Stimulated activated CD4-positive, alpha-beta T cell treated with anti-CD3 and anti-CD28 coated beads, Interleukin-12 subunit alpha, Interleukin-12 subunit beta, amount 100 ng/mL, for 48 hours (primary cell): Measurements from ENCODE around the gene DNAH6.
"Not testable (repeated sequence)": the region's sequence is repeated elsewhere in the genome, so short reads cannot be mapped to it uniquely, and the experiment has no call there.

Experiments
- DNase-seq, 3 donors: peaks; one replicate each; pipeline ENCODE4 v3.0.0-alpha.2; 2020; ENCODE audit warnings: low read depth in 2 of 3, low spot score in 1 of 3

Gene DNAH6

DNA sequence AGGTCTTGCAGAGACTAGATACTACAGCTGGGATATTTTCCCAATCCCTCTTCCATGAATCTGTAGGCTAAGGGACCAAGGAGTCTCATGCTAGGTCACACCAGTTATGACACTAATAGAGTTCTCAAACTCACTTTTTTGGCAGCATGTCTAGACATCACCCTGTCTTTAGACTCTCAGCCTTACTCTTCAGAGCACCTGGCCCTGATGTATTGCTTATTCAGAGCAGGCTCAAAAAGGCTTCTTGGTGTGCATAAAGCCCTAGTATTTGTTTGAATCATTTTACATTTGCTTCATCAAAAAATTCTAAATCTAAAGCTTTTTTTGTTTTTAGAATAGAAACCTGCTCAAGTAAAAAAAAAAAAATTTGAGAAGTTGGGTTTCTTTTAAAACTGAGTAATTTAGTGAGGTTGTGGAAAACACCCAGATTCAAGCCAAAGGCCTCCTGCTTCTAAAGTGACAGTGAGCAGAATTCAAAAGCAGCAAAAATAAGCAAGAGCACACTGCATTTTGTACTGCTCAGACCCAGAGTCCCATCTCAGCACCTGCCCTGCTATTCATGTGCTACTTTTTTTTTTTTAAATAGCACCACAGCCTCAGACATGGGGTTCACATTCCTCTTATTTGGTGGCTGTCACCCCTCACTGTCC is 18.0 kb upstream of the DNAH6 start:
- no peak for DNase-seq

DNA sequence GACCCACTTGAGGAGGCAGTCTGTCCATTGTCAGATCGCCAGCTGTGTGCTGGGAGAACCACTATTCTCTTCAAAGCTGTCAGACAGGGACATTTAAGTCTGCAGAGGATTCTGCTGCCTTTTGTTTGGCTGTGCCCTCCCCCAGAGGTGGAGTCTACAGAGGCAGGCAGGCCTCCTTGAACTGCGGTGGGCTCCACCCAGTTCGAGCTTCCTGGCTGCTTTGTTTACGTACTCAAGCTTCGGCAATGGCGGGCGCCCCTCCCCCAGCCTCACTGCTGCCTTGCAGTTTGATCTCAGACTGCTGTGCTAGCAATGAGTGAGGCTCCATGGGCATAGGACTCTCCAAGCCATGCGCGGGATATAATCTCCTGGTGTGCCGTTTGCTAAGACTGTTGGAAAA is 5.3 kb upstream of the DNAH6 start:
- DNase-seq: not testable (repeated sequence)

DNA sequence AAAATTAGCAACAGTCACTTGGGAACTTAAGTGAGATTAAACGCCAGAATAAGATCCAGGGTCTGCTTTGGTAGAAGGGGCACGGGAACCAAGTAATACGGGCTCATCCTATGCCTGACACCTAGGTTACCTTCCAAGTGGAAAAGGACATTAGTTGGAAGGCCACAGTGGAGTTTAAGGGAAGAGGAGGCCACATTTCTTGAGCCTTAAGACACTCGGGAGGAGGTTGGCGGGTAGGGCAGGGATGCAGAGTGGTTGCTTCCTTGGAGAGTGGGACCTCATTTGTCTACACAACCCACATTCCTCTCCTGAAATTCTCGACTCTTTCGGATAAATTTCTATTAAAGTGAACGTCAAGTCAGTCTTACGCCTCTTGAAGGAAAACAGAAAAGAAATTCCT is 510 bp upstream of the DNAH6 start:
- no peak for DNase-seq

DNA sequence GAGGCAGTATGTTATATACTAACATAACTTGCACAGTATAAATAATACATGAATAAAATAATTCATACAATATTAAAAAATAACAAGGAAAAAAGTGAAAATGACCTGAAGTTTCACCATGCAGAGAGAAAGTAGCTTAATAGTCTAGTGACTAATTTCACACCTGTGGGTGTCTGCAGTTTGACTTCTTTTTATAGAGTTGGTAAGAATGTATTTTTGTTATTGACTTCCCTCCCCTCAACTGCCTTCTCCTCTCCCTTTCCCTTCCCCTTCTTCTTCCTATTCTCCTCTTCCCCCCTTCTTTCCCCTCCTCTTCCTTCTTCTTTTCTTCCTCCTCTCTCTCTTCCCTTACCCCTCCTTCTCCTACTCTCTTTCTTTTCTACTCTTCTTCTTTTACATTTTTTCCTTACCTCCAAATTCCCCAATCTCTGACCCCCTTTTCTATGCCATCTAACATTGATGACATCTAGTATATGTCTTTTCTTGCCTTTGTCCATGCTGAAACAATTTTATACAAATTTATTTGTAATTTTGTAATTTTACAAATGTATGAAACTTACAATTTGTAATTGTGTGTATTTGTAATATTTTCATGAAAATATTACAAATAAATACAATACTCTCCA is 3.1 kb downstream of the DNAH6 start:
- no peak for DNase-seq

DNA sequence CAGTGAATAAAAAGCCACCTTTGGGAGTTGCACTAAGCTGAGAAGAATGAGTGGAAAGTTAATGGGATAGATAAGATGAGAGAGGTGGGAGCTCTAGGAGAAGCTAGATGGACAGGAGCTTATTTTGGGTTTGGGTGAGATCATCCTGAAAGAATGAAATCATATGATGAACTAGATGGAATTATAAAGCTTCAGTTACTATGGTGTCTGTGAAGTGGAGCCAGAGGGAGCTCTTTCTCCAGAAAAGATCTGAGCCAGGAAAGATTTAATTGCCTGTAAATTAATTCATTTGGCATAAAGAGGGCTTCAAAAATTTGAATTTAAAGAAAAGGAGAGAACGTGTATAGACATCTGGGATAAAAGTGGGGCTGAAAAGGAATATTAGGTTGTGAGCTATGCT is 10.3 kb downstream of the DNAH6 start:
- no peak for DNase-seq

DNA sequence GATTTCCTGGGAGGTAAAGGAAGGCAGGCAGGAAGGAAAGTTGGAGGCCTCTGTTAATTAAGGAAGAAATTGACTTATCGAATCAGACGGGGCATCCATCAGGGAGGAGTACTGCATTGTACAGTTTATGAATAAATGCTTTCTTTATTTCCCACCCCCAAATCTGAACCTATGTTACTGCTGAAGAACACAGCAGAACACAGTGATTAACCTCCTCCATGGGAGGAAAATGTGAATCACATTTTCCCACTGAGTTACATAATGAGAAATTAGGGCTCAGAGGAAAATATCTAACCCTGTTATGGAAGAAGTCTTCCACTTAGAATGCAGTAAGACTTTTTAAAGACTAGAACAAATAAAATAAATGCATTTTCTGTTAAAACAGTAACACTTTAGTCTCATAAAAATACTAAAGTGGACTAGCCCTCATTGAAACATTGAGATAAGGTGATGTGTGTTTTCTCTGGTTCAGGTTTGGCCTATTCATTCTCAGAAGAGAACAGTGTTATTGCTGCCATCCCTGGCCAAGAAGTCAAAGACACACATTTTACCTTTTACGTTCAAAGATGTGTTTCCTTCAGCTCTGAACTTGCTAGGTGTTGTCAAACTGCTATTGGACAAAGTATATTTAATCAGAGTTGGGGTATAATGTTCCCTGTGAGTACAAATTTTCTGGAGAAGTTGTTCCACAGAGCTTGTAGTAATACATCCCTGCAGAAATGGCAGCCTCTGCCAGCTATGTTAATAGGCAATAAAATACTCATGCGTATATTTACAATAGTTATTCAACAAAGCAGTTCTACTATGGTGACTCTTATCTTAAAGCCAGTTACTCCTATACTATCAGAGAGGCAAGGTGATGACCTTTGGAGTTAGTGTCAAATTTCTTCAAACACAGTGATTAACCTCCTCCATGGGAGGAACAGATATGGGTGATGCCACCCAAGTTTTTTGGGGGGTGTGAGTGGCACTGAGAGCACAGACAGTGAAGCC is 11.1 kb downstream of the DNAH6 start:
- no peak for DNase-seq

DNA sequence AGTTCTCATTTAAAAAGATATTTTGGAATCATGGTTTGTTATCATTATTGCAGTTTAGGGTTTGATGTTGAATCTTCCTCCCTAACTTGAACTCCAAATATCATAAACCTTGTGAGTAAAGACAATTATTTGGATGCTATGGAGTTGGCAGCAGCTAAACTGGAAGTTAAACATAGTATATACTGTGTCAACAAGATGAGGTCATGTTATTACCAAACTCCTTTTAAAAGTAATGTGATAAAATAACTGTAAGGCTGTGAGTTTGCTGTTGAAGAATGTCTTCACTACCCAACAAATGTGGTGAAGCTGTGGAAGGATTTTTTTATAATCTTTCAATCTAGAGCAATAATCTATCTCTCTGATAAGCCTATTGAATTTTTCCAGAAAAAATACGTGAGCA is 16.0 kb downstream of the DNAH6 start:
- no peak for DNase-seq

DNA sequence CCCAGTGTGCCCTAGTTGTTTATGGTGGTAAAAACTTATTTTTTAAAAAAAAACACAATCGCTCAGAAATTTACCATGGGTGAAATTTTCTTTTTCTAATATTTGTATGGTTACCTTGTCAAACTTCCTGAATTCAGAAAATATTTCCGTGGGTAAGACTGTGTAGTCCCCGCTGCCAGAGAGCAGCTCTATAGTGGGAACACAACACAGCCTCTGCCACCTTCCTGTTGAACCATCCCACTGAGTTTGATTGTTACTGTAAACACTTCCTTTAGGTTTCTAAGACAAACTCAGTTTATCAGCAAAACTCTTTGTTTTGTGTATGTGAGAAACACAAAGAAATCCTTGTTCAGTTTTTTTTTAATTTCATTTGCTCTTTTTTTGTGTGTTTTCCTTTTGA is 17.9 kb downstream of the DNAH6 start:
- no peak for DNase-seq

DNA sequence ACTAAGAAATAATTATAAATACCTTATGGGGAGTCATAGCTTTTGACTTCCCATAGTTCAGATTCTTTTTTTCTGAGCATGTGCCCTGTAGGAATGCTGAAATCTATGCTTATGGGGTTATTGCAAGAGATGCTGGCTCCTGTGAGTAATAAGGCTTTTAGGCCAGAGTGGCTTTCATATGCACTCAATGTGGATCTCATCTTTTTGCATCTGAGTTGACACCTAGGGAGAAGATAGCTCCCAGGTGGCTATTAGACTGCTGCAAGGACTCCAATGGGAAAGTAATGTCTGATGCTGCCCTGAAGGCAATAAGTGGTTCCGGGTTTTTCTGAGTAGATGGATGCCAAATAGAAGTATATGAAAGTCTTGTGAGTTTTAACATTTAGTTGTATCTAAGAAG is 21.0 kb downstream of the DNAH6 start:
- no peak for DNase-seq

DNA sequence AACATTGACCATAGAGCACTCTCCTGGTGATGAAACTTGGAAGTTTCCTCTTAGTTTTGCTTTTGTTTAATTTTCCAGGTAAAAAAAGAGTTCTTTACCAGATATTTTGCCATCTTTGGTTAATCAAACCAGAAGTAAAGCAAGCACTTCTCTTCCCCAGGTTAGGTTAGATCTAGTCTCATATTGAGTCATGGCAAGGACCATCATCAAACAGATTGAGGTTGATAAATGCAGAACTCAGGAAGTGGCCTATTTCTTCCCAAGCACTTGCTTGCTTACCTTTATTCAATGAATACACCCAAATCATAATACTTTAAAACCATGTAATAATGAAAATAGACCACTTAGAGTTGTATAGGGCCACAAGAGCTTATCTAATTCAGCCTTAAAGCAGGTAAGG is 23.4 kb downstream of the DNAH6 start:
- DNase-seq: no peak

DNA sequence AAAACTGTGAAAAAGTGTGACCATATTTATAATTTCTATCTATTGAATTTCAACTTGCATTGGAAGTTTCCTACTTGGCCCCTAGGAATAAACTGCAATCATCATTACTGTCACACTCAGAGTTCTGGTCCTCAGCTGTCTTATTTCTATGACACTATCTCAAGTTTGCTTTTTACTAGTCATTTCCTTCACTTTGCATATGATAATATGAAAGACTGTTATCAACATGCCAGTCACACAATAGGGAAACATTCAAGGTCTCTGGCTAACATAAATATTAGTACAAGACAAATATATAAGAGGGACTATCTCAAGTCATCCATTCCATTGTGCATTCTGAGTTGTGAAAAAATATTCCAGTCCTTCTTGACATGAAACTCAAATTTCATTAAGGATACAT is 28.7 kb downstream of the DNAH6 start:
- no peak for DNase-seq

DNA sequence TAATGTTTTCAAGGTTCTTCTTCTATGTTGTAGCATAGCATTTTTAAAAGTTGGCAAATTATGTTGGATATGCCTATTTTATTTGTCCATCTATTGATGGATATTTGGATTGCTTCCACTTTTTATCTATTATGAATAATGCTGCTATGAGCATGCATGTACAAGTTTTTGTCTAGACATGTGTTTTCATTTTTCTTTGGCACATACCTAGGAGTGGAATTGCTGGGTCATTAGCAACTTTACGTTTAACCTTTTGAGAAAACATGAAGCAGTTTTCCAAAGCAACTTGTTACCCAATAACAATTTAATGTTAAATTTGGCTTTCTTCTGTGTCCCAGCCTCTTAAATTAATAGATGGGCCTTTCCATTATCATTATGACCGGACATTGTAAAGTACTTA is 30.3 kb downstream of the DNAH6 start:
- DNase-seq: no peak

DNA sequence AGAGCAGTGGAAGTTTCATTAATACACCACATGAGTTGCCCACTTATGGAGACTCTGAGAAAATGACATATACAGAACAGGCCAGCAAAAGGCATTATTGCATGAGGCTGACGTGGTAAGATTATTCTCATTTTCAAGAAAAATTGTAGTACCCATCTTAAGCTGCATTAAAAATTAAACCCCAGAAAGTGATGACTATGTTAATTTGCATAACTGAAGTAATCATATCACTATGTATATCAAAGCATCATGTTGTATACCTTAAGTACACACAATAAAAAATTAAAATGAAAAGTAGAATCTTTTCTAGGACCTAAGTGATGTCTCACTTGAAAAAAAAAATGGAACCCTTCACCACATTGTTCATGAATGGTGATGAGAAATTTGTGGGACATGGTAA is 32.0 kb downstream of the DNAH6 start:
- DNase-seq: no peak

DNA sequence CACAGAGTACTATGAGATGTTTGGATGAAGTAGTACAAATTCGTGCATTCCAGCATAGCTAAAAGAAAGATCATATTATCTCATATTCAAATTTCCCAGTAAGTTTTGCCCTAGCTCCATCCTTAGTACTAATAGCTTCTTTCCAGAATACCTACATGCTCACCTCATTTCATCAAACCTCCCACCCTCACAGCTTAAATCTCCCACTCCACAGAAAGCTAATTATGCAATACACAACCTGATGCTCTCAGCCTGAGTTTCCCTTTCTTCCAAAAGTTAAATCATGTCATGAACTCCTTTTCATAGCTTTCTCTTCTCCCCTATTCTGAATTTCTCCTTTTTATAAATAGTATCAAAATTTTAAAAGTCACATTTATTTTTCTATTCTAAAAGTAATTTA is 34.6 kb downstream of the DNAH6 start:
- DNase-seq: no peak

DNA sequence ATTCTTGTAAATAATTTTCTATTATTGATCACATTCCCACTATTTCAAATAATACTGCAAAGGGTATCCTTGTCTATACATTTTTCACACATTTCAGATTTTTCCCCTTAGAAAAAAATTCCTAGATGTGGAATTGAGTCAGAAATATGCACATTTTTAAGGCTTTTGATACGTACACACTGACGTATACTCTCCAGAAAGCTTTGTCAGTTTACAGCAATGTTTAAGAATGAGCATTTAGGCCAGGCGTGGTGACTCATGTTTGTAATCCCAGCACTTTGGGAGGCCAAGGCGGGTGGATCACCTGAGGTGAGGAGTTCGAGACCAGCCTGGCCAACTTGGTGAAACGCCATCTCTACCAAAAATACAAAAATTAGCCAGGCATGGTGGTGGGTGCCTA is 35.2 kb downstream of the DNAH6 start:
- DNase-seq: not testable (repeated sequence)

DNA sequence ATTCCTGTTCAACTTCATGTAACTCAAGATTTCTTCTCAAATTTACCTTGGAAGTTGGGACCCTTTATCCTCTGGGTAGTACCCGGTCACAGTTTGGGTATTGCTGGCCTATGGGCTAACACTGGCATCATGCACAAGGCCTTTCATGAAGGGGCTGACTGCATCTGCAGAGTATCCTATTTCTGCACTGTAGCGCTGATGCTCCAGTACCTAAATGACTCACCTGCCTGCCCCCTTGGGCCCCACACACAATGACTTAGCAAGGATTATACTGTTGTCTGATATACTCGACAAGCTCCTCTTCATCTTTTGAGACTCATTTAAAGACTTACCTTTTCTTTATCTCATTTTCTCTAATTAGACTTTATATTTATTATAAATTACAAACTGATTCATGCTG is 39.9 kb downstream of the DNAH6 start:
- DNase-seq: peak in 2 of 3 donors; percentile 1 to 17

DNA sequence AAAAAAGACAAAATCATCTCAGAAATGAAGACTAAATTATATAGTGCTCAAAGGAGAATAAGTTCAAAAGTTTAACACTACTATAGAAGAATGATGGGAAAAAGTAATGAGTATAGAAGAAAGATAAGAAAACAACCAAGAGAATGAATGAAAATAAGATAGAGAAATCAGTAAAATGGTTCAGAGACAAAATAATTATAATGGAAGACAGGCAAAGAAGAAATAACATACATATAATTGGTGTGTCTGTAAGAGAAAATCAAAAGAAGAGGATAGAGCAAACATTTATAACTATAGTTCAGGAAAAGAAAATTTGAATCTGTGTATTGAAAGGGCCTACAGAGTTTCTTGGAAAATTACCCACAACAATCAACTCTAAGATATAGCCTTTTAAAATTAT is 43.5 kb downstream of the DNAH6 start:
- no peak for DNase-seq

DNA sequence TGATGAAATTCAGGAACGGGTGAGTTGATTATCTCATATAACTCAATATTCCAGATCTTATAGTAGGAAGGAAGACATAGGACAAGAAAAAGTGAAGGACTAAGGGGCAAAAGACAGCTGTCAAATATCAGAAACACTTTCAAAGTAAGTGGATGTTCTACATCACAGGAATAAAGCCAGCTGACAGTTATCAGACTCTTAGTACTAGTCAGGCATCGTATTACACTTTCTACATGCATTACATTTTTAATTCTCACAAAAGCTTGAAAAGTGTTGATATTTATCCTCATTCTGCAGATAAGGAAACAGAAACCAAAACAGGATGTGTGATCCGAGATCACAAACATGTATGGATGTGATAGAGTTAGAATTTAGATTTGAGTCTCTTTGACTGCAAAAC is 63.4 kb downstream of the DNAH6 start:
- no peak for DNase-seq

DNA sequence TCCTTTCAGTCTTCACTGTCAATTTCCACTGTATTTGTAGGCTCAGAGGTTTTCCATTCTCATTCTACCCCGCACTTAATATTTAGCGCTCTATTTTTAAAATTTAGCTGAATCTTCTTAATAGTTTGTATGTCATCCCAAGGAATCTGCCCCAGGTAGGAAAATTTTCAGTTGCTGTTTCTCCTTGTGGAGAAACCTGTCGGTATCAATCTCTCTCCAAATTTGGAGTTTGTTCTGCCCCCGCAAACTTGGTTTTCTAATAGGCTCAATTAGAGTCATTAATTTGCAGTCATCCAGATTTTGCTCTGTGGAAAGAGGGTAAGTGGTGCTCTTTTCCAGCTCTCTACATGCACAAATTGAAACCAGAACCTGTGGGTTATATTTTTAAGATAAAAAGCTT is 87.6 kb downstream of the DNAH6 start:
- DNase-seq: no peak

DNA sequence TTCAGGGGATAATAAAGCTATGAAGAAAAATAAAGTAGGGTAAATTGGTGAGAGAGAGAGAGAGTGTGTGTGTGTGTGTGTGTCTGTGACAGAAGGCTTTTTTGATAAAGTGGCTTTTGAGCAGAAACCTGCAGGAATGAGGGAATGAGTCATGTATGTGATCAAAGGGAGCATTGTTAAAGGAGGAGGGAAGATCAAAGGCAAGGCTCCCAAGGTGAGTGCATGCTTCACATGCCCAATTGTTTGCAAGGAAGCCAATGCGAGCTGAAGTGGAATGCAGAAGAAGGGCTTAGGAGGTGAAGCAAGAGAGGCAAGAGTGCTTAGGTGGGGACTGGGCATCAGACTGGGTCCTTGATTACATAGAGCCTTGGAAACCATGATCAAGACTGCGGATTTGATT is 96.8 kb downstream of the DNAH6 start:
- DNase-seq: no peak

DNA sequence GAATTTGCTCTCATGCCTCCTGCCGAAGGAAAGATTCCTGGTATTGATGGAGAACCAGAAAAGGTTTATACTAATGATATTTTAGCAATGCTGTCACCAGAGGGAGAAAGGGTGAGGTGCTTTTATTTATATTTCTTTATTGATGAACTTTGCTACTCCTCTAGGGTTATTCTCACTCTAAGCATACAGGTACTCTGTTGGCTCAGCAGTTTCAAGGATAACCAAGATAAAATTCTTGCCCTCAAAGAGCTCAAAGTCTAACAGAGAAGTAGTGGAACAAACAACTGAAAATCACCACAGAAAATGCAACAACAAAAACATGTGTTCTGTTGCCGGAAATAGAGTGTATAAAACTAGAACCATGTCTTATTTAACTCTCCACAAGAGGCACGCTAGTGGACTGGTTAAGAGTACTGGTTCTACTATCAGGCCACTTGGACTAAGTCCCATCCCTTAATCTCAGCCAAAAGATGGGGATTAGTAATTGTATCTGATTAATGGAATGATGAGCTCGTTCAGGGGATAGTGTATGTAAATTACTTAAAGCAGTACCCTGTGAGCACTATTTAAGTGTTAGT is 103.6 kb downstream of the DNAH6 start:
- no peak for DNase-seq

DNA sequence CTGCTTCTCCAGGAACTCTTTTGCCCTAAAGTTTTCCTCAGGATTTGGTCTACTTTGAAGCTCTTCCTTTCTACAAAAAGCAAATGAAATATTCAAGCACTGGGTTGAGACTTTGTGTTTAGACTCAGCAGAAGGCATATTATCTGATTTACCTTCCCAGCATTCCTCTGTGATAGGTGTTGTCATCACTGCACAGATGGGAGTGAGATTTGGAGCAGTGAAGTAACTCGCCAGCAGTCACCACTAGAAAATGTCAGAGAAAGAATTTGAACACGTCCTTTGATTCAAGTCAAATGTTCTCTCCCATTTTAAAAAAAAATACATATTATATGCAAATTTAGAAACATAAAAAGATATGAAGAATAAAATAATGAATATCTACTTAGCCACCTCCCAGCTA is 112.2 kb downstream of the DNAH6 start:
- DNase-seq: no peak
